ENCODE results near the gene EIF1B.

DNA sequence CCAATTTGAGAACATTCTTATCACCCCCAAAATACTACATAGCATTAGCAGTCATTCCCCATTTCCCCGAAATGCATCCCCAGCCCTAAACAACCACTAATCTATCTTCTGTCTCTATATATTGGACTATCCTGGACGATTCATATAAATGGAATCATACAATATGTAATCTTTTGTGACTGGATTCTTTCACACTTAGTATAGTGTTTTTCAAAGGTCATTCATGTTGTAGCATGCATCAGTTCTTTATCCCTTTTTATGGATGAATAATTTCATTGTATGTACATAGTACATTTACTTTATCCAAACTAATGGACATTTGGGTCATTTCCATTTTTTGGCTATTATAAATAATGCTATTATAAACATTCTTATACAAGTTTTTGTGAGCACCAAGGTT, 27.5 kb upstream of the EIF1B start:
- TF ChIP-seq, protein P1, sequence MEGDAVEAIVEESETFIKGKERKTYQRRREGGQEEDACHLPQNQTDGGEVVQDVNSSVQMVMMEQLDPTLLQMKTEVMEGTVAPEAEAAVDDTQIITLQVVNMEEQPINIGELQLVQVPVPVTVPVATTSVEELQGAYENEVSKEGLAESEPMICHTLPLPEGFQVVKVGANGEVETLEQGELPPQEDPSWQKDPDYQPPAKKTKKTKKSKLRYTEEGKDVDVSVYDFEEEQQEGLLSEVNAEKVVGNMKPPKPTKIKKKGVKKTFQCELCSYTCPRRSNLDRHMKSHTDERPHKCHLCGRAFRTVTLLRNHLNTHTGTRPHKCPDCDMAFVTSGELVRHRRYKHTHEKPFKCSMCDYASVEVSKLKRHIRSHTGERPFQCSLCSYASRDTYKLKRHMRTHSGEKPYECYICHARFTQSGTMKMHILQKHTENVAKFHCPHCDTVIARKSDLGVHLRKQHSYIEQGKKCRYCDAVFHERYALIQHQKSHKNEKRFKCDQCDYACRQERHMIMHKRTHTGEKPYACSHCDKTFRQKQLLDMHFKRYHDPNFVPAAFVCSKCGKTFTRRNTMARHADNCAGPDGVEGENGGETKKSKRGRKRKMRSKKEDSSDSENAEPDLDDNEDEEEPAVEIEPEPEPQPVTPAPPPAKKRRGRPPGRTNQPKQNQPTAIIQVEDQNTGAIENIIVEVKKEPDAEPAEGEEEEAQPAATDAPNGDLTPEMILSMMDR (IDR thresholded peaks at IDR 0.05): no peak
- no peak for TF ChIP-seq POLR2A (IDR thresholded peaks at IDR 0.05)
